Neural progenitor cell (in vitro differentiated cells): ENCODE measurements around the gene PAX9. TPM values are rescaled to one million over a fixed set of nuclear protein-coding genes. Genes with fewer than 3 reads are reported as not detected.

Source experiments
- DNase-seq: peaks from one replicate; pipeline ENCODE4 v3.0.0-alpha.2; 2016; ENCODE audit warnings: low spot score
- H2AFZ ChIP-seq: fragments of 200-600 bp; sonication (generic); replicated peaks from 2 replicates; pipeline ENCODE4 v1.6.1; 2016; ENCODE audit warnings: antibody characterized with exemption
- H3F3A ChIP-seq: fragments of 200-600 bp; sonication (generic); 2 replicates; pipeline ENCODE4 v1.6.1; 2016; ENCODE audit warnings: antibody characterized with exemption, low read depth
- H3K27ac ChIP-seq: fragments of 200-600 bp; sonication (generic); 2 replicates; pipeline ENCODE4 v1.5.1; 2016; ENCODE audit warnings: mild to moderate bottlenecking
- H3K27me3 ChIP-seq: fragments of 200-600 bp; sonication (generic); 2 replicates; pipeline ENCODE4 v1.6.1; 2016; ENCODE audit warnings: mild to moderate bottlenecking, moderate library complexity
- H3K36me3 ChIP-seq: fragments of 200-600 bp; sonication (generic); 2 replicates; pipeline ENCODE4 v1.5.1; 2016
- H3K4me1 ChIP-seq: fragments of 200-600 bp; sonication (generic); 2 replicates; pipeline ENCODE4 v1.6.1; 2016; ENCODE audit warnings: mixed run types
- H3K4me2 ChIP-seq: fragments of 200-600 bp; sonication (generic); 2 replicates; pipeline ENCODE4 v1.6.1; 2016
- H3K4me3 ChIP-seq: fragments of 200-600 bp; sonication (generic); 2 replicates; pipeline ENCODE4 v1.5.1; 2016
- H3K79me2 ChIP-seq: fragments of 200-600 bp; sonication (generic); 2 replicates; pipeline ENCODE4 v1.6.1; 2016; ENCODE audit warnings: low read depth
- H3K9ac ChIP-seq: fragments of 200-600 bp; sonication (generic); 2 replicates; pipeline ENCODE4 v1.6.1; 2016
- H3K9me3 ChIP-seq: fragments of 200-600 bp; sonication (generic); 2 replicates; pipeline ENCODE4 v1.5.1; 2016; ENCODE audit warnings: low read depth
- H4K20me1 ChIP-seq: fragments of 200-600 bp; sonication (generic); 2 replicates; pipeline ENCODE4 v1.6.1; 2016; ENCODE audit warnings: low read depth
- H3K27ac Mint-ChIP-seq: 3 replicates; pipeline ENCODE4 v1.8.0; 2021; ENCODE audit warnings: mixed read lengths
- H3K27me3 Mint-ChIP-seq: 2 replicates; pipeline ENCODE4 v1.8.0; 2022; ENCODE audit warnings: low read depth, mild to moderate bottlenecking, inconsistent platforms, moderate library complexity, mixed read lengths; ENCODE audit not compliant: insufficient read depth
- H3K36me3 Mint-ChIP-seq: 3 replicates; pipeline ENCODE4 v1.8.0; 2021; ENCODE audit warnings: mixed read lengths
- H3K4me1 Mint-ChIP-seq: 3 replicates; pipeline ENCODE4 v1.8.0; 2021; ENCODE audit warnings: mixed read lengths
- H3K4me3 Mint-ChIP-seq: 3 replicates; pipeline ENCODE4 v1.8.0; 2021; ENCODE audit warnings: mild to moderate bottlenecking, moderate library complexity, mixed read lengths
- H3K9me3 Mint-ChIP-seq: 3 replicates; pipeline ENCODE4 v1.8.0; 2020; ENCODE audit warnings: mixed read lengths
- EZH2 ChIP-seq: fragments of 200-600 bp; sonication (generic); IDR thresholded peaks from 2 replicates; pipeline ENCODE4 v1.6.1; 2017; ENCODE audit warnings: antibody characterized with exemption, mild to moderate bottlenecking, moderate library complexity
- EZH2phosphoT487 ChIP-seq: fragments of 200-600 bp; sonication (generic); IDR thresholded peaks from 2 replicates; pipeline ENCODE4 v1.6.1; 2017; ENCODE audit warnings: antibody characterized with exemption
- total RNA-seq: library from RNA; depleted of rRNA; stranded (reverse); fragments of >200 nt; gene quantifications from 2 replicates; pipeline ENCODE4 v1.2.3, GENCODE V29; 2015; ENCODE audit warnings: low replicate concordance
- TF ChIP-seq, protein P1 (sequence below): fragments of 200-600 bp; sonication (generic); IDR thresholded peaks from 2 replicates; pipeline ENCODE4 v1.5.1; 2017; ENCODE audit warnings: antibody characterized with exemption, mild to moderate bottlenecking

Gene PAX9
- total RNA-seq, 1 donor from 2014 or later: not detected

- Mint-ChIP-seq H3K9me3 (no peaks in the 10 kb centered on the region), H3K4me1 (peaks cover 9% of the 10 kb centered on the region), H3K36me3 (no peaks in the 10 kb centered on the region), H3K4me3 (no peak overlapping the region), H3K27me3 (peaks cover 87% of the 10 kb centered on the region), H3K27ac (no peak overlapping the region)
- DNase-seq: no peak
- H2AFZ ChIP-seq: no peak overlapping the region
- H3K4me1 ChIP-seq: peaks cover 12% of the 10 kb centered on the region
- no peaks in the 10 kb centered on the region for H3K36me3 ChIP-seq
- no peak overlapping the region for H3K9ac ChIP-seq
- peaks cover 3% of the 10 kb centered on the region for H3F3A ChIP-seq
- TF ChIP-seq, protein P1, sequence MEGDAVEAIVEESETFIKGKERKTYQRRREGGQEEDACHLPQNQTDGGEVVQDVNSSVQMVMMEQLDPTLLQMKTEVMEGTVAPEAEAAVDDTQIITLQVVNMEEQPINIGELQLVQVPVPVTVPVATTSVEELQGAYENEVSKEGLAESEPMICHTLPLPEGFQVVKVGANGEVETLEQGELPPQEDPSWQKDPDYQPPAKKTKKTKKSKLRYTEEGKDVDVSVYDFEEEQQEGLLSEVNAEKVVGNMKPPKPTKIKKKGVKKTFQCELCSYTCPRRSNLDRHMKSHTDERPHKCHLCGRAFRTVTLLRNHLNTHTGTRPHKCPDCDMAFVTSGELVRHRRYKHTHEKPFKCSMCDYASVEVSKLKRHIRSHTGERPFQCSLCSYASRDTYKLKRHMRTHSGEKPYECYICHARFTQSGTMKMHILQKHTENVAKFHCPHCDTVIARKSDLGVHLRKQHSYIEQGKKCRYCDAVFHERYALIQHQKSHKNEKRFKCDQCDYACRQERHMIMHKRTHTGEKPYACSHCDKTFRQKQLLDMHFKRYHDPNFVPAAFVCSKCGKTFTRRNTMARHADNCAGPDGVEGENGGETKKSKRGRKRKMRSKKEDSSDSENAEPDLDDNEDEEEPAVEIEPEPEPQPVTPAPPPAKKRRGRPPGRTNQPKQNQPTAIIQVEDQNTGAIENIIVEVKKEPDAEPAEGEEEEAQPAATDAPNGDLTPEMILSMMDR: no peak
- TF ChIP-seq EZH2phosphoT487: no peak
- TF ChIP-seq EZH2: no peak
- peaks cover 100% of the 10 kb centered on the region for H3K27me3 ChIP-seq
- H3K27ac ChIP-seq: no peak overlapping the region
- no peaks in the 10 kb centered on the region for H3K9me3 ChIP-seq
- H3K79me2 ChIP-seq: no peaks in the 10 kb centered on the region
- H3K4me2 ChIP-seq: no peak overlapping the region
- peaks cover 77% of the 10 kb centered on the region for H4K20me1 ChIP-seq
- no peak overlapping the region for H3K4me3 ChIP-seq
Observed at GRCh38 chr14:36649872-36650650, 11.6 kb upstream of the PAX9 start.

DNA sequence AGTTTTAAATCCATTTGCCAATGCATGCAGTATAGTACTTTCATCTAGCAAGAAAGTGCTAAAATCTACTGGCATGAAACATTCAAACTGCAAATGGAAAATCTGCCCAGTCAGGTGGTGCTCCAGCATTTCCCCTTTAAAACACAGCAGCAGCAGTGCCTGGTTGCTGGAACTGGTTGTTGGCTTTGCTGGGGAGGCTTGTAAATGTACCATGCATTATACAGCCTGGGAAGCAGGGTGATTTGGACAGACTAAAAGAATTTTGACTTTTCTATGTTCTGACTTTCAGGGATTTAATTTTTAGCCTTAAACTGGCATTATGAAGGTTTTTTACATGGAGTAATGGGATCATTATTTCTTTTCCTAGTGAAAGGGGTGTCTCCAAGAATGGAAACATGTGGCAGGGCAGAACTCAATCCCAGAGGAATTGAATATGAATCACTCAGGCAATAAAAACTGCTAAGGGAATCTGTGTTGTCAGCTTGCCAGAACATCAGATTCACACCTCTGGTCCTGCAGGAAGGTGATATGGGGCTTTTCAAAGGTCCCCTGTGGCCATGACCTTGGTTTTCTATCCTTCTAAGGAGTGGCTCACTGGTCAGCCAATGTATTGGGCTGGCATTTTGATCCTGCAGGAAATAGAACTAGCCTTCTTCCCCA lies 9.0 kb upstream of the PAX9 start:
- Histone ChIP-seq H3K9ac (no peak overlapping the region), H3K4me1 (peaks cover 6% of the 10 kb centered on the region), H3K9me3 (no peaks in the 10 kb centered on the region), H2AFZ (no peak overlapping the region), H4K20me1 (peaks cover 95% of the 10 kb centered on the region), H3K36me3 (no peaks in the 10 kb centered on the region), H3K79me2 (no peaks in the 10 kb centered on the region), H3F3A (no peaks in the 10 kb centered on the region), H3K27ac (no peak overlapping the region), H3K4me2 (no peak overlapping the region), H3K27me3 (peaks cover 100% of the 10 kb centered on the region), H3K4me3 (no peak overlapping the region)
- peaks cover 2% of the 10 kb centered on the region for H3K9me3 Mint-ChIP-seq
- H3K4me1 Mint-ChIP-seq: peaks cover 17% of the 10 kb centered on the region
- H3K27me3 Mint-ChIP-seq: peaks cover 92% of the 10 kb centered on the region
- no peak overlapping the region for H3K4me3 Mint-ChIP-seq
- H3K27ac Mint-ChIP-seq: no peak overlapping the region
- no peaks in the 10 kb centered on the region for H3K36me3 Mint-ChIP-seq
- TF ChIP-seq EZH2 (no peak), EZH2phosphoT487 (no peak)
- TF ChIP-seq, protein P1: no peak
- no peak for DNase-seq

- no peaks in the 10 kb centered on the region for H3K36me3 ChIP-seq
- no peak overlapping the region for H2AFZ ChIP-seq
- no peak overlapping the region for H3K4me3 Mint-ChIP-seq
- DNase-seq: no peak
- H3K4me1 ChIP-seq: peaks cover 3% of the 10 kb centered on the region
- H3K27ac Mint-ChIP-seq: no peak overlapping the region
- H3K4me3 ChIP-seq: no peak overlapping the region
- H4K20me1 ChIP-seq: peaks cover 99% of the 10 kb centered on the region
- H3K79me2 ChIP-seq: no peaks in the 10 kb centered on the region
- H3K27ac ChIP-seq: no peak overlapping the region
- H3K9me3 ChIP-seq: no peaks in the 10 kb centered on the region
- peaks cover 14% of the 10 kb centered on the region for H3K4me1 Mint-ChIP-seq
- peaks cover 92% of the 10 kb centered on the region for H3K27me3 Mint-ChIP-seq
- no peak overlapping the region for H3K9ac ChIP-seq
- TF ChIP-seq, protein P1: no peak
- TF ChIP-seq EZH2 (no peak), EZH2phosphoT487 (no peak)
- H3K9me3 Mint-ChIP-seq: peaks cover 2% of the 10 kb centered on the region
- H3F3A ChIP-seq: no peaks in the 10 kb centered on the region
- no peaks in the 10 kb centered on the region for H3K36me3 Mint-ChIP-seq
- peaks cover 100% of the 10 kb centered on the region for H3K27me3 ChIP-seq
- no peak overlapping the region for H3K4me2 ChIP-seq
Observed at GRCh38 chr14:36653413-36653812, 8.2 kb upstream of the PAX9 start.
